GM19455 (cell line): ENCODE data around the gene ADAP2.
"Not testable (repeated sequence)": the region's sequence is repeated elsewhere in the genome, so short reads cannot be mapped to it uniquely, and the experiment has no call there.

ENCODE experiments used
- ATAC-seq: cut with Tn5 transposase; IDR thresholded peaks from one replicate; pipeline ENCODE4 v1.9.1; 2021; ENCODE audit not compliant: unreplicated experiment

Gene ADAP2

GRCh38 chr17:30969989-30970830, 48.5 kb downstream of the ADAP2 start:
- ATAC-seq: peak; percentile 9

- peak; percentile 72 for ATAC-seq
These were observed 49.3 kb downstream of the ADAP2 start, which contains the start of gene RNF135 for GRCh38 chr17:30970831-30971567. Gene RNF135 (plus strand): TSS chr17:30971039. CDS start chr17:30971074, 35 bp downstream.

GRCh38 chr17:30975042-30975820, 53.5 kb downstream of the ADAP2 start:
- ATAC-seq: no peak

GRCh38 chr17:30979919-30980318, 58.2 kb downstream of the ADAP2 start:
- ATAC-seq: not testable (repeated sequence)

GRCh38 chr17:30981531-30982519, 60.1 kb downstream of the ADAP2 start:
- no peak for ATAC-seq

- ATAC-seq: no peak
These were observed 61.1 kb downstream of the ADAP2 start for GRCh38 chr17:30982855-30983254.

- no peak for ATAC-seq
These were observed 68.7 kb downstream of the ADAP2 start for GRCh38 chr17:30990458-30990857.

GRCh38 chr17:30992551-30992950, 70.8 kb downstream of the ADAP2 start:
- ATAC-seq: no peak

- ATAC-seq: no peak
These were observed 73.6 kb downstream of the ADAP2 start for GRCh38 chr17:30995347-30995746.

GRCh38 chr17:30996486-30996885, 74.7 kb downstream of the ADAP2 start:
- ATAC-seq: no peak

- ATAC-seq: no peak
These were observed 75.5 kb downstream of the ADAP2 start for GRCh38 chr17:30997270-30997669.

GRCh38 chr17:30997842-30998241, 76.1 kb downstream of the ADAP2 start:
- ATAC-seq: no peak

- ATAC-seq: no peak
These were observed 80.3 kb downstream of the ADAP2 start for GRCh38 chr17:31002047-31002446.

GRCh38 chr17:31003225-31003866, 81.6 kb downstream of the ADAP2 start:
- no peak for ATAC-seq

GRCh38 chr17:31004160-31004559, 82.4 kb downstream of the ADAP2 start:
- ATAC-seq: no peak

GRCh38 chr17:31007695-31008373, 86.1 kb downstream of the ADAP2 start:
- ATAC-seq: no peak

- peak; percentile 53 for ATAC-seq
These were observed 86.8 kb downstream of the ADAP2 start for GRCh38 chr17:31008374-31009041.
